Endothelial cell of umbilical vein (primary cell): ENCODE measurements around the gene LRSAM1. TPM values are rescaled to one million over a fixed set of nuclear protein-coding genes. Genes with fewer than 3 reads are reported as not detected.

Source experiments
- BruUV-seq: library from RNA; stranded (reverse); fragments of 400-500 nt; replicated peaks from 2 replicates; lab custom pipeline; 2021; lab: Mats Ljungman, UMichigan
- CTCF ChIA-PET: fragments of 300-600, 350-600 bp; sonication (Branson Sonifier 250); formaldehyde crosslinking; loops from one replicate; lab custom pipeline; 2021; ENCODE audit warnings: antibody characterized with exemption, inconsistent platforms; lab: Charles Lee
- POLR2A ChIA-PET: fragments of 300-600, 350-600 bp; sonication (Branson Sonifier 250); formaldehyde crosslinking; loops from one replicate; lab custom pipeline; 2021; ENCODE audit warnings: antibody characterized with exemption, inconsistent platforms; lab: Charles Lee
- DNase-seq: peaks from one replicate; pipeline ENCODE4 v3.0.0-alpha.2; 2011; ENCODE audit warnings: low read depth, low spot score
- FAIRE-seq: peaks from 2 replicates; lab custom pipeline; 2011; peaks lifted over from hg19 to GRCh38; lab: Jason Lieb, UNC
- H2AFZ ChIP-seq: 2 replicates; pipeline ENCODE4 v1.6.0; 2012; ENCODE audit warnings: low read depth, low read length, control low read depth, inconsistent platforms
- H3K27ac ChIP-seq: 2 replicates; pipeline ENCODE4 v1.5.1; 2011; ENCODE audit warnings: low read depth, mild to moderate bottlenecking, control low read depth, low read length, moderate library complexity; ENCODE audit not compliant: insufficient read depth
- H3K27me3 ChIP-seq, 2 experiments: 2 replicates each; pipeline versions ENCODE4 v1.6.0 to v1.6.1; 2011; ENCODE audit warnings: low read length in 2 of 2, mixed read lengths in 1 of 2; ENCODE audit not compliant: control insufficient read depth in 2 of 2, insufficient read depth in 2 of 2
- H3K36me3 ChIP-seq, 2 experiments: 2 replicates in 1 of 2; 3 replicates in 1 of 2; pipeline ENCODE4 v1.5.1; 2011; ENCODE audit warnings: low read length in 2 of 2, mild to moderate bottlenecking in 1 of 2, moderate library complexity in 1 of 2; ENCODE audit not compliant: control insufficient read depth in 2 of 2, insufficient read depth in 2 of 2; ENCODE audit errors: extremely low read depth in 1 of 2
- H3K4me1 ChIP-seq: 3 replicates; pipeline ENCODE4 v1.5.1; 2011; ENCODE audit warnings: mild to moderate bottlenecking, low read length; ENCODE audit not compliant: control insufficient read depth, insufficient read depth; ENCODE audit errors: extremely low read depth
- H3K4me2 ChIP-seq: 2 replicates; pipeline ENCODE4 v1.6.1; 2011; ENCODE audit warnings: low read length, control low read depth, mixed read lengths; ENCODE audit not compliant: insufficient read depth
- H3K4me3 ChIP-seq, 3 experiments: fragments of 200-600 bp in 1 of 3; sonication (generic), shearing (Covaris generic) in 1 of 3; replicated peaks in 1 of 3; 2 replicates each; pipeline ENCODE4 v1.5.1; 2011 to 2016; ENCODE audit warnings: control low read depth in 3 of 3, low read length in 3 of 3, mild to moderate bottlenecking in 2 of 3, inconsistent platforms in 1 of 3, low read depth in 1 of 3, moderate library complexity in 1 of 3; ENCODE audit not compliant: insufficient read depth in 1 of 3
- H3K79me2 ChIP-seq: 2 replicates; pipeline ENCODE4 v1.6.0; 2012; ENCODE audit warnings: low read length, inconsistent platforms; ENCODE audit not compliant: control insufficient read depth, insufficient read depth
- H3K9ac ChIP-seq: replicated peaks from 2 replicates; pipeline ENCODE3; 2011; ENCODE audit warnings: low read length, control low read depth; ENCODE audit not compliant: insufficient read depth; ENCODE audit errors: extremely low read depth
- H3K9me1 ChIP-seq: replicated peaks from 3 replicates; pipeline ENCODE4 v1.6.0; 2011; ENCODE audit warnings: mild to moderate bottlenecking, low read length; ENCODE audit not compliant: control insufficient read depth, insufficient read depth; ENCODE audit errors: extremely low read depth
- H3K9me3 ChIP-seq: replicated peaks from 2 replicates; pipeline ENCODE4 v1.5.1; 2012; ENCODE audit warnings: low read length, inconsistent platforms; ENCODE audit not compliant: control insufficient read depth, insufficient read depth
- H4K20me1 ChIP-seq: replicated peaks from 2 replicates; pipeline ENCODE3; 2011; ENCODE audit warnings: mild to moderate bottlenecking, low read length; ENCODE audit not compliant: control insufficient read depth, insufficient read depth; ENCODE audit errors: extremely low read depth
- CTCF ChIP-seq, 2 donors: IDR thresholded peaks; 1 replicate in 1 of 2; 2 replicates in 1 of 2; pipeline ENCODE4 v1.5.1; 2011; ENCODE audit warnings: low read length in 2 of 2, mild to moderate bottlenecking in 2 of 2, moderate library complexity in 2 of 2, control low read depth in 1 of 2, inconsistent platforms in 1 of 2, low read depth in 1 of 2; ENCODE audit not compliant: insufficient read depth in 1 of 2; ENCODE audit errors: extremely low read depth in 1 of 2
- EZH2 ChIP-seq: IDR thresholded peaks from 2 replicates; pipeline ENCODE4 v1.6.1; 2012; ENCODE audit warnings: borderline replicate concordance, low read depth, mild to moderate bottlenecking, moderate library complexity, low read length, inconsistent platforms; ENCODE audit not compliant: severe bottlenecking
- FOS ChIP-seq: IDR thresholded peaks from 2 replicates; pipeline ENCODE4 v1.6.1; 2011; ENCODE audit warnings: mild to moderate bottlenecking, low read length, moderate library complexity, borderline replicate concordance; ENCODE audit not compliant: insufficient read depth
- GATA2 ChIP-seq: IDR thresholded peaks from 2 replicates; pipeline ENCODE4 v1.7.0; 2011; ENCODE audit warnings: low read depth, mild to moderate bottlenecking, moderate library complexity, mixed read lengths, low read length; ENCODE audit not compliant: insufficient read length, insufficient read depth
- JUN ChIP-seq: IDR thresholded peaks from 2 replicates; pipeline ENCODE4 v1.6.1; 2011; ENCODE audit warnings: borderline replicate concordance, low read depth; ENCODE audit not compliant: insufficient read length, insufficient read depth
- MAX ChIP-seq: IDR thresholded peaks from 2 replicates; pipeline ENCODE4 v1.6.1; 2011; ENCODE audit not compliant: insufficient read depth, insufficient read length
- MYC ChIP-seq: IDR thresholded peaks from one replicate; pipeline ENCODE4 v1.6.1; 2011; ENCODE audit warnings: mild to moderate bottlenecking, low read depth, low read length
- POLR2A ChIP-seq: IDR thresholded peaks from 2 replicates; pipeline ENCODE4 v1.6.1; 2012; ENCODE audit warnings: low read depth, mild to moderate bottlenecking, control low read depth, low read length
- POLR2AphosphoS5 ChIP-seq: IDR thresholded peaks from 2 replicates; pipeline ENCODE4 v1.6.1; 2012; ENCODE audit warnings: low read depth, mild to moderate bottlenecking, control low read depth, low read length, moderate library complexity; ENCODE audit not compliant: insufficient read depth
- dilution Hi-C: fragments of 300-500 bp; cut with MboI; formaldehyde crosslinking; loops from one replicate; pipeline ENCODE4 v1.15.0; 2019; ENCODE audit warnings: low sequenced_read_pairs; ENCODE audit not compliant: extremely low pct_ligation_motif_present
- intact Hi-C: fragments of 100-400 bp; cut with micrococcal nuclease; formaldehyde crosslinking; loops from one replicate; pipeline ENCODE4 v1.10.0; 2022
- polyA plus RNA-seq, 4 experiments: library from polyadenylated mRNA; depleted of rRNA in 3 of 4; stranded (reverse) in 3 of 4; unstranded in 1 of 4; fragments of >200 nt; gene quantifications; 2 replicates each; pipeline versions ENCODE4 v1.2.1 to v1.2.3, GENCODE V29; 2011 to 2012; ENCODE audit warnings: missing spikeins in 1 of 4
- total RNA-seq: library from RNA; stranded (reverse); gene quantifications from 2 replicates; pipeline ENCODE4 v1.2.3, GENCODE V29; 2021

The LRSAM1 gene
- total and polyA plus RNA-seq, 2 donors (not counting 3 experiments of a cell fraction or from before 2014, with no cell fraction given): 10.8 to 18.9 TPM

GRCh38 chr9:127428348-127428747 is 23.0 kb upstream of the LRSAM1 start:
- no TSS peak for BruUV-seq
- POLR2A ChIA-PET: no interaction called here
- Histone ChIP-seq H3K79me2 (peaks cover 38% of the 10 kb centered on the region), H4K20me1 (no peaks in the 10 kb centered on the region), H3K9me3 (no peaks in the 10 kb centered on the region), H3K36me3 (peaks cover 2% of the 10 kb centered on the region in 2 experiments), H3K4me3 (no peak overlapping the region), H3K4me1 (peaks cover 15% of the 10 kb centered on the region), H3K27me3 (no peaks in the 10 kb centered on the region), H3K4me2 (no peak overlapping the region), H3K9ac (no peak overlapping the region), H3K9me1 (no peaks in the 10 kb centered on the region), H3K27ac (no peak overlapping the region), H2AFZ (no peak overlapping the region)
- FAIRE-seq (no peak), DNase-seq (no peak)
- dilution Hi-C loops: no loop called here
- CTCF ChIA-PET: no interaction called here
- TF ChIP-seq MAX (no peak), POLR2AphosphoS5 (no peak), CTCF (IDR thresholded peaks at IDR 0.05; ENCODE audit: extremely low read depth in 1 of 2, insufficient read depth in 1 of 2, low read depth in 1 of 2, low read length in 2 of 2) (no peak), POLR2A (no peak), GATA2 (no peak), FOS (no peak), EZH2 (no peak), MYC (no peak), JUN (no peak)
- intact Hi-C loops: no loop called here
